HFF-Myc (cell line): ENCODE data around the gene SWT1.
"Not testable (repeated sequence)": the region's sequence is repeated elsewhere in the genome, so short reads cannot be mapped to it uniquely, and the experiment has no call there.

Experiments used
- DNase-seq: peaks from one replicate; pipeline ENCODE4 v3.0.0-alpha.2; 2011; ENCODE audit warnings: low read depth; ENCODE audit errors: extremely low read depth
- H3K4me3 ChIP-seq: replicated peaks from 2 replicates; pipeline ENCODE4 v1.5.1; 2011; ENCODE audit warnings: low read depth, mild to moderate bottlenecking, control low read depth, low read length
- CTCF ChIP-seq: IDR thresholded peaks from 2 replicates; pipeline ENCODE4 v1.5.1; 2012; ENCODE audit warnings: mild to moderate bottlenecking, low read depth, low read length, control low read depth; ENCODE audit errors: missing control alignments

Gene SWT1

DNA sequence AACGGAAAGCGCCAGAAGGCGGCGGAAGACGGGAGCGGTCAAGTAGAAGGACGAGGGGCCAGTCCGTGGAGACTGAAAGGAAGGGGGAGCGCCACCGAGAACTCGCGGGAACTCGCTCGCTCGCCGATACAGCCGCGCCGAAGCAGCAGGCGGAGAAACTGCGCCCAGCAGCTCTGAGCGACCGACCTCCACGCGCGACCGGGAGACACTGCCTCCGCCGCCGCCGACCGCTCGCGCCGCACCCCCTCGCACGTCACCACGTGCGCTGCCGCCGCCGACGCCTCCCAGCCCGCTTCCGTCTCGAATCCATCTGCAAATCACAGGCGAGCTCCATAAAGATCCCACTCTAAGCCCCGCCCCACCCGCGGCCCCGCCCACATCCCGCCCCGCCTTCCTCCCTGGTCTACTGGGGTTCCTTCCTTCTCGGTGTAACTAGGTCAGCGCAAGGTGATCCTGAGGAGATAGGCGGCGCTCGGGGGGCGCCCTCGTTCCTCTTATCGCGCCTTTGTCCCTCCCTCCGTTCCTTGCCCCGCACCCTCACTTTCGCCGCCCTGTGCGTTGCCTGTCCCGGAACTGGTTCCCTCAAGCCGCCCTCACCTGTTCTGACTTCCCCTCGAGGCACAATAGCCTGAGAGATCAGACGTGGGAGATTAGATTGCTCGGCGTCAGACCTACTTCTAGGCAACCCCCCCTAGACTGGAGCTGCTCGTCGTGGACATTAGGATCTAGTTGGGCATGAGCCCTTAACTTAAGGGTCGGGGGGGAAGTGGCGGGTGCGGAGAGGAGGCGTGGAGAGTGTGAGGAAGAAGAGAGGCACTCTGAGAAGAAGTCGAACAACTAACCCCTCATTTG is 160.3 kb downstream of the SWT1 start, which contains the start of gene IVNS1ABP:
IVNS1ABP (minus strand) TSS at position 210 of the 852 bp plus-strand sequence. CDS start 7,750 bp downstream, outside the sequence.
- peak; percentile 70 for DNase-seq
- H3K4me3 ChIP-seq, result peak within 1 kb of the TSS; percentile 96
- no peak for TF ChIP-seq CTCF

GRCh38 chr1:185317886-185318310 is 160.9 kb downstream of the SWT1 start:
- no peak for DNase-seq
- no peak for TF ChIP-seq CTCF

GRCh38 chr1:185318431-185319138 is 161.6 kb downstream of the SWT1 start:
- no peak for TF ChIP-seq CTCF
- no peak for DNase-seq
- H3K4me3 ChIP-seq, result no peak overlapping the region

More at GRCh38 chr1:185317886-185318310, 160.9 kb downstream of the SWT1 start:
- peak overlapping the region; percentile 96 for H3K4me3 ChIP-seq

GRCh38 chr1:185319139-185319475 is 162.1 kb downstream of the SWT1 start:
- no peak for DNase-seq
- H3K4me3 ChIP-seq, result no peak overlapping the region
- TF ChIP-seq CTCF, result no peak

GRCh38 chr1:185321104-185321503 is 164.1 kb downstream of the SWT1 start:
- H3K4me3 ChIP-seq, DNase-seq: not testable (repeated sequence)

DNA sequence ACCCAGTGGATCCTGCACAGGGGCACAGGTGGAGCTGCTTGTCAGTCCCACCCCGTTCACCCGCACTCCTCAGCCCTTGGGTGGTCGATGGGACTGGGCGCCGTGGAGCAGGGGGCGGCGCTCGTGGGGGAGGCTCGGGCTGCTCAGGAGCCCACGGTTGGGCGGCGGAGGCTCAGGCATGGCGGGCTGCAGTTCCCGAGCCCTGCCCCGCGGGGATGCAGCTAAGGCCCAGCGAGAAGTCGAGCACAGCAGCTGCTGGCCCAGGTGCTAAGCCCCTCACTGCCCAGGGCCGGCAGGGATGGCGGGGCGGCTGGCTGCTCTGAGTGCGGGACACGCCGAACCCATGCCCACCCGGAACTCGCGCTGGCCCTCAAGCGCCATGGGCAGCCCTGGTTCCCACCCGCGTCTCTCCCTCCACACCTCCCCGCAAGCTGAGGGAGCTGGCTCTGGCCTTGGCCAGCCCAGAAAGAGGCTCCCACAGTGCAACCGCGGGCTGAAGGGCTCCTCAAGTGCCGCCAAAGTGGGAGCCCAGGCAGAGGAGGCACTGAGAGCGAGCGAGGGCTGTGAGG is 164.8 kb downstream of the SWT1 start:
- not testable (repeated sequence) for DNase-seq, H3K4me3 ChIP-seq

DNA sequence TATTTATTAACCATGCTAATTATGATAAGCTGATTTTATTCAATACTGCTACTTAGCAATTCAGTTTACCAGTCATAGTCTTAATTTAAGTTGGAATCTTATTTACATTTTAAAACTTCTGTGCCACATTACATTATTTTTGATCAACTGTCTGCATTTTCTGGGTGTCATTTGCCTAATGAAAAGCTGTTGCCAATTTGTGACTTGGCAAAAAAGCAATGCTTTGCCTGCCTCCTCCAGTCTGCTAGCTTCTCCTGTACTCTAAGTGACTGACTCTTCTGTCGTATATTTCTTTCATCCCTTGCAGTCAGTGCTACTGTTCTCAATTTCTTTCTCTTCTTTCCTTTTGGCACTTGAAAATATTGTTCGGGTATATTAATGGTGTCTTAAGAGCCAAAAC is 165.7 kb downstream of the SWT1 start:
- no peak overlapping the region for H3K4me3 ChIP-seq
- no peak for TF ChIP-seq CTCF
- DNase-seq, result no peak
